NCI-H1930 (cell line): Measurements from ENCODE around the gene FILIP1L.

Source experiments
- DNase-seq, 2 experiments: peaks; one replicate each; lab custom pipeline; 2025; lab: John Stamatoyannopoulos, UW

FILIP1L gene

DNA sequence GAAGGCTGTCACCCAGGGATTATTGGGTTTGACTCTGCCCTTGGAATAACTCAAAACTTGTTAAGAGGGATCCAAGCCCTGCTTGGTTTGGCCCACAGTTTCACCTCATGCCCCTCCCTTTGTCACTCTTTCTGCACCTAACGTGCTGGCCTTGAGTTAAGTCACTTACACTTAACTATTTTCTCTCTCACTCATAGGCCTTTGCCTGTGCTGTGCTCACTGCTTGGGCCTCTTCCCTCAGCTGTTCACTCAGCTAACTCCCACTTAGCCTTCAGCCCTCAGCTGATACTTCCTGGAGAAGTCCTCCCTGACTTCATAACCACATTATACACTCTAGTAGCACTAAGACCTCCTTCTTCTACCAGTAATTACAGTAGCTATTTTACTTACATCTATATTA, 163.4 kb downstream of the FILIP1L start:
- DNase-seq = no peak

DNA sequence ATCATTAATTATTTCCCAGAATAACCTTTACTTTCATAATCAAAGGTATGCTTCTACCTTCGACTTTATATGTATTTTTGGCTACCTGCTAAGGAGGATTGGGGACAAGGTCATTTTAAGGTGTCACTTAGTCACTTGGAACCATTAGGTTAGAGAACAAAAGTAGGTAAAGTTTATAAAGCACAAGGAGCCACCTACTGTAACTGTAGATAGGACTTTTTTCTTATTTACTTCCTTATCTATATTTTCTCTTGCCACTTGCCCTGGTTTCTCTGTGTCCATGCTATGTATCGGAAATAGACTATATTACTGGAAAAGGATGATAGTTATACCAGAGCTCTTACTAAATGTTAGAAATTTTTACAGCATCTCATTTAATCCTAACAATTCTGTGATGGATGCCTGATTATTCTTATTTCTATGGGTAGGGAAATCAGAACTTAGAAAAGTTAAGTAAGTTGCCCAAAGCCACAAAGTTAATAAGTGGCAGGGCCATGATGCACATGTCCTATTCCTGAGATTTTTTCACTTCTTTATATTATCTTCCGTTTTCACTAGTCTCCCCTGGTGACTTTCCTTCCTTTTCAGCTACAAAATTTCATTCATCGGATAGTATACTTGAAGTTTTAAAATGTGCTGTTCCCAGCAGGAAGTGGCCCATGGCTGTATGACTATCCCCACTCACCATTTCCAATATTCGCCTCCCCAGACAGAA, 164.2 kb downstream of the FILIP1L start:
- no peak for DNase-seq

DNA sequence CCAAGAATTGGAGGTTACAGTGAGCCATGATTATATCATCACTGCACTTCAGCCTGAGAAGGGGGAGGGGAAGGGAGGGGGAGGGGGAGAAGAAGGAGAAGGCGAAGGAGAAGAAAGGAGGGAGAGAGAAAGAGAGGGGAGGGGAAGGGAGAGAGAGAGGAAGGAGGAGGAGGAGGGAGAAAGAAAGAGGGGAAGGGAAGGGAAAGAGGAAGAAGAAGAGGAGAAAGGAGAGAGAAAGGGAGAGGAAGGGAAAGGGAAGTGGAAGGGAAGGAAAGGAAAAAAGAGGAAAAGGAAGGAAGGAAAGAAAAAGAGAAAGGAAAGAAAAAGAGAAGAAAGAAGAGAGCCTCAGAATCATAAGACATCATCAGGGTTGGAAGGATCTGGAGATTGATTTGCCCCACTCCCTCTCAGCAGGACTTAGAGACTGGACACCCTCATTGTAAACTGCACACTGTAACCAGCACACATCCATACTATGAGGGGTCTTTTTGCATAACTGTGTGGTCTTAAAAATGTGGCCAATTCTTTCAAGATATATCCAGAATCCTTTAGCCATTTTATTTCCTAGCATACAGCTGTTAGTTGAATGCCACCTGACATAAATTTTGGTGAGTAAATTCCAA, 165.7 kb downstream of the FILIP1L start:
- DNase-seq = no peak

DNA sequence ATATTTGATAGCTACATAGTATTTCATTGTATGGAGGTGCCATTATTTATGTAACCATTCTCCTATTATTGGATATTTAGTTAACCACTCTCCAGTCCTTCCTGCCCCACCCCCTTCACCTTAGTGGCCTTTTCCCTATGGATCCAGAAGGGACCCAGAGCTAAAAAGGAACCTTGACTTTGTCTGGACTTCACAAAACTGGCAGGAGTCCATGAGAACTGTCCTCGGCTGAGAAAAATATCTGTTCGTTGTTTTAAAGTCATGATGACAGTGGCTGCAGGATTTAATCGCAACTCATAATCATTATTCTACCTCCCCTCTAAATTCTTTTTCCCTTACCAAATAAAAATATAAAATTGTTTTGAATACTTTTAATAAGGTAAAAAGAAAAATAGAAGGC, 166.9 kb downstream of the FILIP1L start:
- no peak for DNase-seq

DNA sequence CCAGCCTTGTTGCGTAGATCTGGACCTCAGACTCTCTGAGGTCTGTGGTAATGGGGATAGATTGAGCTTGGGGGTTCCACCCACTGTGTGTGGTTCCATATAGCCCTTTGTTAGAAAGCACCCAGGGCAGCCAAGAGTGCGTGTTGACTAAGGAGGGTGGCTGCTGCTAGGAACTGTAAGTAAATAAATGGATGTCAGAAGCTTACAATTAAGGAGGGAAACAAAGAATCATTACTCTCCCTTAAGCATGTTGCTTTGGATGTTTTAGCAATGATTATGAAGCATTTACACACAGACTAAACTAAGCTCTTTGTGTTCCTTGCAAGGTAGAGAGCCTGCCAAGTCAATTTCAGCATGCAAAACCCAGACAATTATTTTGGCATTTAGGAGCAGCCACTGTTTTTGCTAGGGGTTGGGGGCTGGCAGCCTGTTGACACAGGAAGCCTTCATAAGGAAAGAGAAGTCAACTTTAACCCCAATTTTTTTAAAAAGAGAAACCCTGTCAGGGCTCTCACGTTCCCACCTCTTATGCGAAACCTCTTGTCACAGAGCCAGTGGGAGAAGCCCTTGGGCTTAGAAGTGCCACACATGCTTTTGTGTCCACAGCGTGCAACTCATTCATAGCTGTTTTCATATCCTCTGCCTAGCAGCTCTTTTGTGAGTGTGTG, 168.8 kb downstream of the FILIP1L start:
- DNase-seq = no peak

GRCh38 chr3:99943931-99944761, 170.2 kb downstream of the FILIP1L start:
- no peak for DNase-seq

DNA sequence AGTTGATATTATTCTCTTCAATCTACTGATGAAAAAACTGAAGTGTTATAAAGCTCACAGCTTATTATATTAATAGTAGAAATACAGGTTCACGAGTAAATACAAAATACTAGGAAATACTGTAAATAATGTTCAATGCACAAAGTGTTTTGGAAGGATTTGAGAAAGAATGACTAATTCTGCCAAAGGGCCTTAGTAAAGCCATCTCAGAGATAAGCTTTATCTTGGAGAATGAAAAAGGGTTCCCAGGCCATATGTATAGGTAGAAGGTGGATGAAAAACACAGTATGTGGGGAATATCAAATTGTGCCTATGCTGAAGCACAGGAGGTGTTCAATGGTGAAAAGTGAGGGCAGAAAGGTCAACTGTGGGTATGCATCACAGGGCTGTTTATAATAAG, 173.1 kb downstream of the FILIP1L start:
- no peak for DNase-seq

- no peak for DNase-seq
Measured at GRCh38 chr3:99940350-99940749, 174.0 kb downstream of the FILIP1L start.

GRCh38 chr3:99939876-99940275, 174.4 kb downstream of the FILIP1L start:
- no peak for DNase-seq

- no peak for DNase-seq
Measured at GRCh38 chr3:99938270-99938911, 175.9 kb downstream of the FILIP1L start.

GRCh38 chr3:99934975-99935797, 179.1 kb downstream of the FILIP1L start:
- no peak for DNase-seq

DNA sequence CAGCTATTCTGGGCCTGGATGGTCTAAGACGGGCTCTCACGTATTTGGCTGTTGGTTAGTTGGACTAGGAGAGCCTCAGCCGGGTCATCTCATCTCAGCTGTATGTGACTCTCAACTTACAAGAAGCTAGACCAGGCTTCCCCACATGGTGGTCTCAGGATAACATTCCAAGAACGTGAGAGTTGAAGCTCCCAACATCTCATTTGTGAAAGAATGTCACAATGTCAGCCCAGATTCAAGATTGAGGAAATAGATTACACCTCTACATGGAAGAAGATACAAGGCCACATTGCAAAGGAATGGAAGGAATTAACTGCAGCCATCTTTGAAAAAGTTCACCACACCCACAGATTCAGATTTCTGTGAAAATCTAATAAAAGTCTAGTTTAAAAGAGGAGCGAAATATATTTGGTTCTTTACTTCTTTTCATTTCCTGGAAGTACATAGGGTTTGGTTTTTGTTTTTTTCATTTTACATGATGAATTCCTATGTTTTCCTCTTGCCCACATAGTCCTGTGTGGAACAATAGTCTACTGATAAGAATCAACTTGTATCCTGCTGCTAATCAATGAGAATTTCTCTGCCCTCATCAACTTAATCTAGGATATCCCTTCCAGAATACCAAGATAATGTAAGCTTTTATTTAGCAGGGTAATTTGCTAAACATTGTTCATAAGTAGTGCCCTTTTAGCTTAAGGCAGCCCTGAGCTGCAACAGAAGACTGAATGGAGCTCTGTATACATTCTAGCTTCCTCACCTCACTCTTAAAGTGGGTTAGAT, 180.1 kb downstream of the FILIP1L start:
- no peak for DNase-seq

GRCh38 chr3:99931059-99931458, 183.2 kb downstream of the FILIP1L start:
- no peak for DNase-seq

DNA sequence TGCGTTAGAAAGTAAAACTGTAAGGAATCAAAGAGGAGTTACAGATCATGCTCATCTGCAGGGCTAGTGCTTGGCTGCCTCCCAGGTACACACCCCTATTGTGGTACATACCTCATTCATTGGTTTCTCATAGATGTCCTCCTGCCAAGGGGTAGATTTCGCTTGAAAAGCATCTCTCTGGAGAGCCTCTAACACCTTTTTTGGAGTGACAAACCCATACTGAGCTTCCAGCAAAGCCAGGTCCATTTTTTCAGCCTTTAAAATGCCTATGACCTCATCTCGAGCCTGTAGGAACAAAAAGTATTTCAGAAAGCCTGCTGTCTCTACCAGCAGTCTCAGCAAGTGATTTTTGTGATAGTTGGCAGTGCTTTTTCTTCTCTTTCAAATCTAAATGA, 184.6 kb downstream of the FILIP1L start:
- DNase-seq = no peak

GRCh38 chr3:99928771-99929744, 185.2 kb downstream of the FILIP1L start:
- no peak for DNase-seq

DNA sequence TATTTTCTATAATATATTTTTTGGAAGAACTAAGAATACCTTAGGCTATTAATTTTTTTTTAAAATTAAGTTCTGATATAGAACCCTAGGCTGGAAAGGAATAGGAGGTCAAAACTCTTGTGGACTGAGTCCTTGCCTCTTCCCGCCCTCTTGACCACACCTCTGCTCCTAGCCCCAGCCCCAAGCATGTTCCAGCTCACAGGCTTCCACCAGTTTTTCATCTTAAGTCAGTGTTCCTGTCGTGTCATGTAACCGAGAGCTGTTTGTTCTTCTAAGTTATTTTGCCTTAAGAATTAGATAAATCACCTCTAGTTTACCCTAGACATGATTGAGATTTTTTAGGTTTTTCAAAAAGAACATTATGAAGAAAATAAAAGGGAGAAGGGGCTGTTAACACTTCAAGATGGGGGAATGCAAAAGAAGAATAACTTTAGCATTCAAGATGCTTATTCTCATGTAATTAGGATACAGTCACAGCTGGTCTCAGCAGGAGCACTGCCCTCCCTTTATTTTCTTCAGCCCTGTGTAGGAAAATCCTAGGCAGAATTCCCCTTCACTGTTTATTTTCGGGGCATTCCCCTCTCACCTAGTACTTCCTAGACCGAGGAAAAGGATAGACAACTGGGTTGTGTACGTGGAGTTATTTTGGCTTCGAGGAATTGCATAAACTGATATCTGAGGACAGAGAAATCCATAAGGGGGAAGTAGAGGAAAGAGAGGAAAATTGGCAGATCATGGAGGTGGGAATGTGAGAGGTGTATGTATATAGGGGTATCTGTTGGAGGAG, 186.4 kb downstream of the FILIP1L start:
- no peak for DNase-seq

DNA sequence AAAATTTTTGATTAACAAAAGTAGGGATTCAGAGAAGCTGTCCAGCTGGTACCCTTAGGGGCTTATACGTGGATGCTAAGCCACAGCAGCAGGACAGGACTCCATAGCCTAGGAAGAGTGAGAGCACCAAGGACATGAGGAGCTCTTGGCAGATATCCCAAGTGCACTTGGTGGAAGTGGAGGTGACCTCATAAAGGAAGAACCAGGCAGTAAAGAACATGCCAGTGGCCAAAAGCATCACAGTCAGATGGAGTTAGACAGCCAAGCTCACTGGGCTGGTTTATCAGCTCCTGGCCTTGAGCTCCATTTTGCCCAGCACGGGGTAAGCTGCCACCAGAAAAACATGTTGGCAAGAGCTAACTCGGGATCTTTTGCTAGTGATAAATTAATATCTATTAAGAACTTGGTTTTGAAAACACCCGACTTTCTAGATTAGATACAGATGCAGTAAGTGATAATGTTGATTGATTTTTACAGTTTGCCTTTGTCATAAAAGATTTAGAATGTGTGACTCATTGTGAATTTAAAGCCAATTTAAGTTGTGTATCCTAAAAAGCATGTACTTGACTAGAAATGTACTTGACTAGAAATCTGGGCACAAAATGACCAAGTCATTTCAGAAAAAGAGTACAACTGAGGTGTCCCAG, 188.6 kb downstream of the FILIP1L start:
- DNase-seq = no peak

- DNase-seq = no peak
Measured at GRCh38 chr3:99923873-99924272, 190.4 kb downstream of the FILIP1L start.
